Fibroblast of lung (primary cell): ENCODE data around the gene CIAPIN1. TPM values are rescaled to one million over a fixed set of nuclear protein-coding genes. Genes with fewer than 3 reads are reported as not detected.

Source experiments
- DNase-seq, 2 donors: peaks; one replicate each; pipeline versions ENCODE4 v3.0.0 to v3.0.0-alpha.2; 2010; ENCODE audit warnings: low read depth in 2 of 2
- H2AFZ ChIP-seq: 2 replicates; pipeline ENCODE4 v1.5.1; 2012; ENCODE audit warnings: low read length, control low read depth, inconsistent platforms
- H3K27ac ChIP-seq: 2 replicates; pipeline ENCODE4 v1.5.1; 2011; ENCODE audit warnings: low read length, control low read depth; ENCODE audit not compliant: insufficient read depth
- H3K27me3 ChIP-seq: 2 replicates; pipeline ENCODE4 v1.5.1; 2011; ENCODE audit warnings: mild to moderate bottlenecking, low read length; ENCODE audit not compliant: control insufficient read depth, insufficient read depth
- H3K36me3 ChIP-seq: 2 replicates; pipeline ENCODE4 v1.5.1; 2011; ENCODE audit warnings: low read length; ENCODE audit not compliant: control insufficient read depth, insufficient read depth
- H3K4me1 ChIP-seq: 2 replicates; pipeline ENCODE4 v1.5.1; 2011; ENCODE audit warnings: low read length; ENCODE audit not compliant: control insufficient read depth, insufficient read depth; ENCODE audit errors: extremely low read depth
- H3K4me2 ChIP-seq: 2 replicates; pipeline ENCODE4 v1.5.1; 2011; ENCODE audit warnings: low read length, control low read depth; ENCODE audit not compliant: insufficient read depth; ENCODE audit errors: extremely low read depth
- H3K4me3 ChIP-seq, 4 experiments: fragments of 200-600 bp in 1 of 4; sonication (generic) in 1 of 4; replicated peaks in 1 of 4; 2 replicates each; pipeline ENCODE4 v1.5.1; 2011 to 2016; ENCODE audit warnings: low read length in 4 of 4, low read depth in 3 of 4, mild to moderate bottlenecking in 3 of 4, control low read depth in 2 of 4, inconsistent platforms in 1 of 4, mixed read lengths in 1 of 4; ENCODE audit not compliant: insufficient read depth in 1 of 4; ENCODE audit errors: control extremely low read depth in 1 of 4
- H3K79me2 ChIP-seq: 2 replicates; pipeline ENCODE4 v1.5.1; 2012; ENCODE audit warnings: mild to moderate bottlenecking, low read length, inconsistent platforms; ENCODE audit not compliant: control insufficient read depth, insufficient read depth
- H3K9ac ChIP-seq: 2 replicates; pipeline ENCODE4 v1.5.1; 2011; ENCODE audit warnings: mild to moderate bottlenecking, low read length, control low read depth; ENCODE audit not compliant: insufficient read depth
- H3K9me3 ChIP-seq: 2 replicates; pipeline ENCODE4 v1.5.1; 2012; ENCODE audit warnings: low read depth, low read length; ENCODE audit not compliant: control insufficient read depth, insufficient read depth
- H4K20me1 ChIP-seq: 2 replicates; pipeline ENCODE4 v1.5.1; 2011; ENCODE audit warnings: low read length; ENCODE audit not compliant: control insufficient read depth, insufficient read depth; ENCODE audit errors: extremely low read depth
- EZH2 ChIP-seq: IDR thresholded peaks from 2 replicates; pipeline ENCODE4 v1.5.1; 2012; ENCODE audit warnings: low read length, control low read depth, mild to moderate bottlenecking; ENCODE audit errors: missing control alignments
- polyA plus RNA-seq, 2 donors: library from polyadenylated mRNA; depleted of rRNA in 1 of 2; stranded (reverse) in 1 of 2; unstranded in 1 of 2; fragments of >200 nt; gene quantifications; 2 replicates each; pipeline ENCODE4 v1.2.1, GENCODE V29; 2011 to 2012; ENCODE audit warnings: missing spikeins in 1 of 2
- total RNA-seq: library from RNA; depleted of rRNA; stranded (reverse); fragments of >200 nt; gene quantifications from 2 replicates; pipeline ENCODE4 v1.2.1, GENCODE V29; 2014
- TF ChIP-seq, protein P1 (sequence below), 2 donors: IDR thresholded peaks in 1 of 2; conservative IDR thresholded peaks in 1 of 2; 1 replicate in 1 of 2; 2 replicates in 1 of 2; pipeline ENCODE4 v1.5.1; 2011 to 2012; ENCODE audit warnings: low read length in 2 of 2, control low read depth in 1 of 2, inconsistent platforms in 1 of 2, low read depth in 1 of 2, mild to moderate bottlenecking in 1 of 2

Gene CIAPIN1
- total and polyA plus RNA-seq, 2 donors (not counting 1 experiment from before 2014, with no cell fraction given): 38.3 to 40.2 TPM

DNA sequence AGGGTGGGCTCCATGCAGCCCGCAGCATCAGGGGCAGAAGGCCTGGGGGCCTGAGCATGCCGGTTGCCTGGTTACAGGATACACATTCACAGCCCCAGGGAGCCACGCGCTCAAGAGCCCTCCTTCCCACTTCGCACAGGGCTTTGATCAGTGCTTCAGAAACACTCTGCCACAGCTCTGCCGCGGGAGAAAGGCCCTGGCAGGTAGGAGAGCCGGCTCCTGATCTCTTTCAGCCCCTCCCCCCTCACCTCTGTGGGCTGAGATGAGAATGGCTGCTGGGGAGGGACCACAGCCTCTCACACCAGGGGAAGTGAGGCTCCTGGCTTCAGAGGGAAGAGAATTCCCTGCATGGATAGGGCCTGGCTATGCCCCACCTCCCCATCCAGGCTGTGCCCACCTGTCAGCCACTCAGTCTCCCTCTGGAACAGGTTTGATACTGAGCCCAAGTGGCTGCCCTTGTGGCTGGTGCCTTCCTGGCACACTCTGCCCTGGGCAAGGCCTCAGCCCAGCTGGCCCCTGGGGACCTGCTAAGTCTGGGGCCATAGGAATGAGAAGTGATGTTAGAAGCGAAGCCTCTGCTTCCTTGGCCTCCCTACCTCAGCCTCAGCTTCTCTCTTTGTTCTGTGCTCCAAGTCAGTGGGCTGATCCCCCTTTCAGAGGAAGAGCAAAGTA lies 30.5 kb upstream of the CIAPIN1 start:
- Histone ChIP-seq H3K36me3 (peaks cover 6% of the 10 kb centered on the region), H3K4me2 (no peak overlapping the region), H3K9me3 (no peaks in the 10 kb centered on the region), H4K20me1 (no peaks in the 10 kb centered on the region), H3K4me3 (no peak overlapping the region), H3K27ac (no peak overlapping the region), H3K9ac (no peak overlapping the region), H3K27me3 (no peaks in the 10 kb centered on the region), H3K4me1 (peaks cover 16% of the 10 kb centered on the region), H3K79me2 (no peaks in the 10 kb centered on the region), H2AFZ (no peak overlapping the region)
- DNase-seq: no peak
- no peak for TF ChIP-seq EZH2
- TF ChIP-seq, protein P1, sequence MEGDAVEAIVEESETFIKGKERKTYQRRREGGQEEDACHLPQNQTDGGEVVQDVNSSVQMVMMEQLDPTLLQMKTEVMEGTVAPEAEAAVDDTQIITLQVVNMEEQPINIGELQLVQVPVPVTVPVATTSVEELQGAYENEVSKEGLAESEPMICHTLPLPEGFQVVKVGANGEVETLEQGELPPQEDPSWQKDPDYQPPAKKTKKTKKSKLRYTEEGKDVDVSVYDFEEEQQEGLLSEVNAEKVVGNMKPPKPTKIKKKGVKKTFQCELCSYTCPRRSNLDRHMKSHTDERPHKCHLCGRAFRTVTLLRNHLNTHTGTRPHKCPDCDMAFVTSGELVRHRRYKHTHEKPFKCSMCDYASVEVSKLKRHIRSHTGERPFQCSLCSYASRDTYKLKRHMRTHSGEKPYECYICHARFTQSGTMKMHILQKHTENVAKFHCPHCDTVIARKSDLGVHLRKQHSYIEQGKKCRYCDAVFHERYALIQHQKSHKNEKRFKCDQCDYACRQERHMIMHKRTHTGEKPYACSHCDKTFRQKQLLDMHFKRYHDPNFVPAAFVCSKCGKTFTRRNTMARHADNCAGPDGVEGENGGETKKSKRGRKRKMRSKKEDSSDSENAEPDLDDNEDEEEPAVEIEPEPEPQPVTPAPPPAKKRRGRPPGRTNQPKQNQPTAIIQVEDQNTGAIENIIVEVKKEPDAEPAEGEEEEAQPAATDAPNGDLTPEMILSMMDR (conservative IDR thresholded peaks at IDR 0.05 in 1 of 2, IDR thresholded peaks at IDR 0.05 in 1 of 2; ENCODE audit: low read depth in 1 of 2, low read length in 2 of 2): no peak

DNA sequence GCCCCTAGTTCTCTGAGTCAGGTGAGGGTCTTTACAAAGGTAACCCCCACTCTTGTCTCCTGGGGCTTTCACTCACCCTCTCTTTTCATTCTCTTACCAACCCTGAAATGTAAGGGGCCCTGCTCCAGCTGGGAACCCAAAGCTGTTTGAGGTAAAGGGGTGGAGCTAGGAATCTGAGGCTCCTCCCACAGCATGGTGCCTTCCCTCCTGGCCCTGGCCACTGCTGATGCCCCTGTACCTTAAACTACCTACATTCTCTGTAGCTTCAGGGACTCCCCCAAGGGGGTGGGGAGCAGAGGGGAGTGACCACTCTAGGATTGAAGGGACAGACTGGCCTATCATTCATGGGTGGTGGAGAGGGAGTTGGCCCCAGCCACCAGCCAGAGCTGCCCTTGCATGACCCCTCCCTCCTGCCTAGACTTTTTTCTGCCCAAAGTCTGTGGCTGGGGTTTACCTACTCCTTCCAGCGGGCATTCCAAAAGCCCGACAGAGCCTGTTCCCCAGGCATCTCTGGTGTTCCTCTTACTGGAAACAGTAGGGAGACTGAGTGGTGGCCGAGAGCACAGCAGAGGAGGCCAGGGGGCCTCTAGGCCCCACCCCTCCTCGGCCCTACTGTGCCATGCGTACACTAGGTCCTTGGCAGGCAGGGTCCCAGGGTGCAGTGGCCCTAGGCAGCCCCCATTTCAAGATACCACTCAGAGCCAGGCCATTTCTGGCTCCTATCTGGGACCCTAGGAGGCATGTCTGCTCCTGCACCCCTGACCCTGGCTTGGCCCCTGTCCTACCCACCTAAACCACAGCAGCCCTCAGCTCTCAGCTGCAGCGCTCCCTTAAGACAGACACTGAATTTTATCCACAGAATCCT lies 29.6 kb upstream of the CIAPIN1 start:
- H3K27ac ChIP-seq: no peak overlapping the region
- H3K9ac ChIP-seq: no peak overlapping the region
- no peaks in the 10 kb centered on the region for H4K20me1 ChIP-seq
- TF ChIP-seq EZH2: no peak
- TF ChIP-seq, protein P1 (conservative IDR thresholded peaks at IDR 0.05 in 1 of 2, IDR thresholded peaks at IDR 0.05 in 1 of 2; ENCODE audit: low read depth in 1 of 2, low read length in 2 of 2): no peak
- H3K36me3 ChIP-seq: peaks cover 8% of the 10 kb centered on the region
- no peak overlapping the region for H2AFZ ChIP-seq
- H3K9me3 ChIP-seq: no peaks in the 10 kb centered on the region
- no peak for DNase-seq
- peaks cover 16% of the 10 kb centered on the region for H3K4me1 ChIP-seq
- no peaks in the 10 kb centered on the region for H3K79me2 ChIP-seq
- H3K4me2 ChIP-seq: no peak overlapping the region
- H3K27me3 ChIP-seq: no peaks in the 10 kb centered on the region
- no peak overlapping the region for H3K4me3 ChIP-seq

DNA sequence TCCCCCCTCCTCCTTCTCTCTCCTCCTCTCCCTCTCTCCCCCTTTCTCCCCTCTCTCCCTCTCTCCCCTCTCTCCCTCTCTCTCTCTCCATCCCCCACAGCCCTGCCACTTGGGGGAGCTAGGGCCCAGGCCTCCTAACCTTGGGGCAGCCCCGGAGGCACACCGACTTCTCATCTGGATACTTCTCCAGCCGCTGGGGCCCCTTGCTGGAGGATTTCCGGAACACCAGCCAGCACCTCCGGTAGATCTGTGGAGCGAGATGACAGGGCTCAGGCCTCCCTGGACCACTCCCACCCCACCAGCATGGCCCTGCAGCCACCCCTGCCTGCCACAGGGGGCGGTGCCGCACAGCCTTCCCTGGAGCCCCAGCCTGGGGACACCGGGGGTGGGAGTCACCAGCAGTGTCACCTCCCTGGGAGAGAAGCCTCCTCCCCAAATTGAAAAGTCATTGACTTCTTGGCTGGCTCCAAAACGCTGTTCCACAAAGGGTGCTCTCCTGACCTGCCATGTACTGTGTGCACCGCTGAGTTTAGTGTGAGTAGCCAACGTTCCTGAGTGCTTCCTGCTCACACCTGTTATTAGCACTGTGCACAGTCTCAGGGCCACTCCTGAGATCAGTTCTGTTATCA lies 28.6 kb upstream of the CIAPIN1 start:
- Histone ChIP-seq H3K4me1 (peaks cover 16% of the 10 kb centered on the region), H3K4me2 (no peak overlapping the region), H3K4me3 (no peak overlapping the region), H4K20me1 (no peaks in the 10 kb centered on the region), H3K27me3 (no peaks in the 10 kb centered on the region), H2AFZ (no peak overlapping the region), H3K9ac (no peak overlapping the region), H3K27ac (no peak overlapping the region), H3K36me3 (peaks cover 8% of the 10 kb centered on the region), H3K9me3 (no peaks in the 10 kb centered on the region), H3K79me2 (no peaks in the 10 kb centered on the region)
- peak; percentile 15 to 17 for DNase-seq
- no peak for TF ChIP-seq EZH2
- TF ChIP-seq, protein P1 (conservative IDR thresholded peaks at IDR 0.05 in 1 of 2, IDR thresholded peaks at IDR 0.05 in 1 of 2; ENCODE audit: low read depth in 1 of 2, low read length in 2 of 2): peak in 1 of 2 donors; percentile 62
